GM19438 (cell line): ENCODE results near the gene UPK1B.

Experiments
- ATAC-seq: cut with Tn5 transposase; IDR thresholded peaks from one replicate; pipeline ENCODE4 v1.9.1; 2021; ENCODE audit warnings: low read depth; ENCODE audit not compliant: unreplicated experiment

The UPK1B gene

GRCh38 chr3:119243712-119244111 lies 70.3 kb downstream of the UPK1B start:
- no peak for ATAC-seq

GRCh38 chr3:119245778-119246177 lies 72.4 kb downstream of the UPK1B start:
- ATAC-seq, result no peak
